Activated B cell treated with CpG ODN at 0.5 μM for 24 hours (primary cell): ENCODE measurements around the gene ZNF672. TPM values are rescaled to one million over a fixed set of nuclear protein-coding genes. Genes with fewer than 3 reads are reported as not detected.
"Not testable (repeated sequence)": the region's sequence is repeated elsewhere in the genome, so short reads cannot be mapped to it uniquely, and the experiment has no call there.

Source experiments
- ATAC-seq: fragments of 200-7000 bp; cut with Tn5 transposase; one replicate; pipeline ENCODE4 v1.10.0; 2021; ENCODE audit warnings: low read depth, mild to moderate bottlenecking, moderate library complexity
- CTCF ChIA-PET: fragments of 350-600 bp; sonication (Branson Sonifier 250); formaldehyde crosslinking; loops from one replicate; lab custom pipeline; 2021; ENCODE audit warnings: antibody characterized with exemption; lab: Charles Lee
- POLR2A ChIA-PET: fragments of 350-600 bp; sonication (Branson Sonifier 250); formaldehyde crosslinking; loops from one replicate; lab custom pipeline; 2021; ENCODE audit warnings: antibody characterized with exemption; lab: Charles Lee
- DNase-seq: peaks from one replicate; pipeline ENCODE4 v3.0.0; 2022
- H3K27ac Mint-ChIP-seq: one replicate; pipeline ENCODE4 v1.8.0; 2020; ENCODE audit warnings: mixed read lengths
- H3K27me3 Mint-ChIP-seq: one replicate; pipeline ENCODE4 v1.8.0; 2021; ENCODE audit warnings: mixed read lengths
- H3K36me3 Mint-ChIP-seq: one replicate; pipeline ENCODE4 v1.8.0; 2021; ENCODE audit warnings: low read depth, mixed read lengths
- H3K4me1 Mint-ChIP-seq: one replicate; pipeline ENCODE4 v1.8.0; 2021; ENCODE audit warnings: mixed read lengths
- H3K4me3 Mint-ChIP-seq: one replicate; pipeline ENCODE4 v1.8.0; 2020; ENCODE audit warnings: mild to moderate bottlenecking, mixed read lengths
- H3K9me3 Mint-ChIP-seq: one replicate; pipeline ENCODE4 v1.8.0; 2020; ENCODE audit warnings: mixed read lengths
- intact Hi-C: fragments of 100-400 bp; cut with micrococcal nuclease; formaldehyde crosslinking; loops from one replicate; pipeline ENCODE4 v1.15.1; 2024
- total RNA-seq: library from RNA; stranded (reverse); gene quantifications from 2 replicates; pipeline ENCODE4 v1.2.3, GENCODE V29; 2022
- TF ChIP-seq, protein P1 (sequence below): fragments of 200-600 bp; IDR thresholded peaks from one replicate; pipeline ENCODE4 v1.8.0; 2022; ENCODE audit warnings: antibody characterized with exemption, mild to moderate bottlenecking

ZNF672 gene
- total RNA-seq, 1 donor from 2014 or later: 47.0 TPM

GRCh38 chr1:248884632-248885295, 46.7 kb downstream of the ZNF672 start:
- Mint-ChIP-seq H3K4me1 (peaks cover 23% of the 10 kb centered on the region), H3K9me3 (no peaks in the 10 kb centered on the region), H3K27ac (no peak overlapping the region), H3K36me3 (no peaks in the 10 kb centered on the region), H3K27me3 (no peaks in the 10 kb centered on the region), H3K4me3 (no peak overlapping the region)
- intact Hi-C loops: no loop called here
- POLR2A ChIA-PET: no interaction called here
- CTCF ChIA-PET: interaction anchor here (0.6 kb wide), 1 partner anchor 26 kb away, joined by 3 read pairs; the partner anchor contains the start of gene ZNF692
- no peak for ATAC-seq
- no peak for DNase-seq
- TF ChIP-seq, protein P1, sequence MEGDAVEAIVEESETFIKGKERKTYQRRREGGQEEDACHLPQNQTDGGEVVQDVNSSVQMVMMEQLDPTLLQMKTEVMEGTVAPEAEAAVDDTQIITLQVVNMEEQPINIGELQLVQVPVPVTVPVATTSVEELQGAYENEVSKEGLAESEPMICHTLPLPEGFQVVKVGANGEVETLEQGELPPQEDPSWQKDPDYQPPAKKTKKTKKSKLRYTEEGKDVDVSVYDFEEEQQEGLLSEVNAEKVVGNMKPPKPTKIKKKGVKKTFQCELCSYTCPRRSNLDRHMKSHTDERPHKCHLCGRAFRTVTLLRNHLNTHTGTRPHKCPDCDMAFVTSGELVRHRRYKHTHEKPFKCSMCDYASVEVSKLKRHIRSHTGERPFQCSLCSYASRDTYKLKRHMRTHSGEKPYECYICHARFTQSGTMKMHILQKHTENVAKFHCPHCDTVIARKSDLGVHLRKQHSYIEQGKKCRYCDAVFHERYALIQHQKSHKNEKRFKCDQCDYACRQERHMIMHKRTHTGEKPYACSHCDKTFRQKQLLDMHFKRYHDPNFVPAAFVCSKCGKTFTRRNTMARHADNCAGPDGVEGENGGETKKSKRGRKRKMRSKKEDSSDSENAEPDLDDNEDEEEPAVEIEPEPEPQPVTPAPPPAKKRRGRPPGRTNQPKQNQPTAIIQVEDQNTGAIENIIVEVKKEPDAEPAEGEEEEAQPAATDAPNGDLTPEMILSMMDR: no peak

GRCh38 chr1:248885646-248886045, 47.6 kb downstream of the ZNF672 start:
- Mint-ChIP-seq H3K27me3 (no peaks in the 10 kb centered on the region), H3K4me1 (peaks cover 23% of the 10 kb centered on the region), H3K4me3 (no peak overlapping the region), H3K27ac (no peak overlapping the region), H3K36me3 (no peaks in the 10 kb centered on the region), H3K9me3 (no peaks in the 10 kb centered on the region)
- intact Hi-C loops: no loop called here
- DNase-seq (no peak), ATAC-seq (no peak)
- ChIA-PET CTCF (interaction anchor here (0.6 kb wide), 2 partner anchors 26 to 27 kb away, joined by 3 read pairs; partner anchors contain the start of gene ZNF692), POLR2A (no interaction called here)
- TF ChIP-seq, protein P1: no peak

- TF ChIP-seq, protein P1: no peak
- no peak for ATAC-seq
- no peaks in the 10 kb centered on the region for H3K36me3 Mint-ChIP-seq
- no peak overlapping the region for H3K4me3 Mint-ChIP-seq
- H3K27ac Mint-ChIP-seq: no peak overlapping the region
- peaks cover 23% of the 10 kb centered on the region for H3K4me1 Mint-ChIP-seq
- CTCF ChIA-PET: no interaction called here
- POLR2A ChIA-PET: interaction anchor here (0.8 to 0.9 kb wide), 2 partner anchors 8 to 14 kb away, joined by 3 to 7 read pairs; no protein-coding TSS in a partner anchor
- H3K27me3 Mint-ChIP-seq: peaks cover 1% of the 10 kb centered on the region
- DNase-seq: no peak
- intact Hi-C loops: no loop called here
- H3K9me3 Mint-ChIP-seq: no peaks in the 10 kb centered on the region
These were observed 48.3 kb downstream of the ZNF672 start for GRCh38 chr1:248886237-248886895.

DNA sequence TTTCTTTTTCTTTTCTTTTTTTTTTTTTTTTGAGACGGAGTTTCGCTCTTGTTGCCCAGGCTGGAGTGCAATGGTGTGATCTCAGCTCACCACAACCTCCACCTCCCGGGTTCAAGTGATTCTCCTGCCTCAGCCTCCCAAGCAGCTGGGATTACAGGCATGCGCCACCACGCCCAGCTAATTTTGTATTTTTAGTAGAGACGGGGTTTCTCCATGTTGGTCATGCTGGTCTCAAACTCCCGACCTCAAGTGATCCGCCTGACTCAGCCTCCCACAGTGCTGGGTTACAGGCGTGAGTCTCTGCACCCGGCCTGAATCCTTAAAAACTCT, 51.9 kb downstream of the ZNF672 start:
- CTCF ChIA-PET, H3K4me3 Mint-ChIP-seq, DNase-seq, H3K36me3 Mint-ChIP-seq, H3K27me3 Mint-ChIP-seq, ATAC-seq, H3K9me3 Mint-ChIP-seq, H3K27ac Mint-ChIP-seq, intact Hi-C loops: not testable (repeated sequence)
- POLR2A ChIA-PET: interaction anchor here (0.7 kb wide), 2 partner anchors 18 to 64 kb away, joined by 3 read pairs; partner anchors contain the start of gene SH3BP5L
- peaks cover 18% of the 10 kb centered on the region for H3K4me1 Mint-ChIP-seq

- no peaks in the 10 kb centered on the region for H3K36me3 Mint-ChIP-seq
- peaks cover 2% of the 10 kb centered on the region for H3K27me3 Mint-ChIP-seq
- H3K4me1 Mint-ChIP-seq: peaks cover 9% of the 10 kb centered on the region
- POLR2A ChIA-PET: no interaction called here
- no peak for ATAC-seq
- DNase-seq: no peak
- H3K27ac Mint-ChIP-seq: no peak overlapping the region
- no peak overlapping the region for H3K4me3 Mint-ChIP-seq
- no peaks in the 10 kb centered on the region for H3K9me3 Mint-ChIP-seq
- TF ChIP-seq, protein P1: no peak
- CTCF ChIA-PET: no interaction called here
- intact Hi-C loops: no loop called here
These were observed 52.8 kb downstream of the ZNF672 start for GRCh38 chr1:248890549-248891498.
